Gastrocnemius medialis (tissue), 4 donors: ENCODE measurements around the gene PDIA2.

Experiments
- POLR2A ChIP-seq, 2 donors: fragments of 450-650 bp; IDR thresholded peaks; one replicate each; pipeline ENCODE4 v1.6.1; 2017; ENCODE audit warnings: antibody characterized with exemption in 2 of 2, mild to moderate bottlenecking in 2 of 2, moderate library complexity in 2 of 2
- TF ChIP-seq, protein P1 (sequence below), 5 experiments: fragments of 450-650 bp in 3 of 5; fragments of 200-600 bp in 2 of 5; sonication (generic) in 2 of 5; IDR thresholded peaks in 4 of 5; conservative IDR thresholded peaks in 1 of 5; 1 replicate in 4 of 5; 2 replicates in 1 of 5; pipeline ENCODE4 v1.5.1; 2016 to 2019; ENCODE audit warnings: antibody characterized with exemption in 5 of 5, mild to moderate bottlenecking in 3 of 5, moderate library complexity in 3 of 5

- TF ChIP-seq, protein P1, sequence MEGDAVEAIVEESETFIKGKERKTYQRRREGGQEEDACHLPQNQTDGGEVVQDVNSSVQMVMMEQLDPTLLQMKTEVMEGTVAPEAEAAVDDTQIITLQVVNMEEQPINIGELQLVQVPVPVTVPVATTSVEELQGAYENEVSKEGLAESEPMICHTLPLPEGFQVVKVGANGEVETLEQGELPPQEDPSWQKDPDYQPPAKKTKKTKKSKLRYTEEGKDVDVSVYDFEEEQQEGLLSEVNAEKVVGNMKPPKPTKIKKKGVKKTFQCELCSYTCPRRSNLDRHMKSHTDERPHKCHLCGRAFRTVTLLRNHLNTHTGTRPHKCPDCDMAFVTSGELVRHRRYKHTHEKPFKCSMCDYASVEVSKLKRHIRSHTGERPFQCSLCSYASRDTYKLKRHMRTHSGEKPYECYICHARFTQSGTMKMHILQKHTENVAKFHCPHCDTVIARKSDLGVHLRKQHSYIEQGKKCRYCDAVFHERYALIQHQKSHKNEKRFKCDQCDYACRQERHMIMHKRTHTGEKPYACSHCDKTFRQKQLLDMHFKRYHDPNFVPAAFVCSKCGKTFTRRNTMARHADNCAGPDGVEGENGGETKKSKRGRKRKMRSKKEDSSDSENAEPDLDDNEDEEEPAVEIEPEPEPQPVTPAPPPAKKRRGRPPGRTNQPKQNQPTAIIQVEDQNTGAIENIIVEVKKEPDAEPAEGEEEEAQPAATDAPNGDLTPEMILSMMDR (IDR thresholded peaks at IDR 0.05 in 4 of 5, conservative IDR thresholded peaks at IDR 0.05 in 1 of 5) = no peak
- no peak for TF ChIP-seq POLR2A (IDR thresholded peaks at IDR 0.05)
Measured at GRCh38 chr16:276426-277077, 6.4 kb upstream of the PDIA2 start.
